ENCODE data around the gene INPP4A. TPM values are rescaled to one million over a fixed set of nuclear protein-coding genes. Genes with fewer than 3 reads are reported as not detected.

INPP4A gene
- total RNA-seq, 1 donor = 26.8 TPM

DNA sequence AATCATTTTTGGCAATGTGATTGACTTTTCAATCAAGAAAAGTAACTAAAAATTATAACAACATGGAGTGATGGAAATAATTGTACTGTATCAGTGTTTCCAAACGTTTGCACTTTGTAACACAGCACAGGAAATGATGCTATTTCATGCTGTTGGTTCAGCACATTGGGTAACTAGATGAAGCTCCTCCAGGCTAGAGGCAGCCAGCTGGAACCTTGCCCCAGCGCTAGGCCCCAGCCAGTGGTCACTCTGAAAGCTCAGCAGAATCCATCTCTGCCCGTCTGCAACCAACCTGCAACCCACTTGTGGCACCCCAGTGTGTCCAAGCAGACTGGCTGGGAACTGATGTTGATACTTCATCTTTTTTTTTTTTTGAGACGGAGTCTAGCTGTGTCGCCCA is 179.0 kb downstream of the INPP4A start:
- TF ChIP-seq, protein P1, sequence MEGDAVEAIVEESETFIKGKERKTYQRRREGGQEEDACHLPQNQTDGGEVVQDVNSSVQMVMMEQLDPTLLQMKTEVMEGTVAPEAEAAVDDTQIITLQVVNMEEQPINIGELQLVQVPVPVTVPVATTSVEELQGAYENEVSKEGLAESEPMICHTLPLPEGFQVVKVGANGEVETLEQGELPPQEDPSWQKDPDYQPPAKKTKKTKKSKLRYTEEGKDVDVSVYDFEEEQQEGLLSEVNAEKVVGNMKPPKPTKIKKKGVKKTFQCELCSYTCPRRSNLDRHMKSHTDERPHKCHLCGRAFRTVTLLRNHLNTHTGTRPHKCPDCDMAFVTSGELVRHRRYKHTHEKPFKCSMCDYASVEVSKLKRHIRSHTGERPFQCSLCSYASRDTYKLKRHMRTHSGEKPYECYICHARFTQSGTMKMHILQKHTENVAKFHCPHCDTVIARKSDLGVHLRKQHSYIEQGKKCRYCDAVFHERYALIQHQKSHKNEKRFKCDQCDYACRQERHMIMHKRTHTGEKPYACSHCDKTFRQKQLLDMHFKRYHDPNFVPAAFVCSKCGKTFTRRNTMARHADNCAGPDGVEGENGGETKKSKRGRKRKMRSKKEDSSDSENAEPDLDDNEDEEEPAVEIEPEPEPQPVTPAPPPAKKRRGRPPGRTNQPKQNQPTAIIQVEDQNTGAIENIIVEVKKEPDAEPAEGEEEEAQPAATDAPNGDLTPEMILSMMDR (IDR thresholded peaks at IDR 0.05; ENCODE audit: insufficient read depth, low read depth, low read length) = no peak
- no peak overlapping the region for H3K4me3 ChIP-seq (ENCODE audit: low read depth, low read length)
- DNase-seq (ENCODE audit: low read depth) = peak; percentile 10

DNA sequence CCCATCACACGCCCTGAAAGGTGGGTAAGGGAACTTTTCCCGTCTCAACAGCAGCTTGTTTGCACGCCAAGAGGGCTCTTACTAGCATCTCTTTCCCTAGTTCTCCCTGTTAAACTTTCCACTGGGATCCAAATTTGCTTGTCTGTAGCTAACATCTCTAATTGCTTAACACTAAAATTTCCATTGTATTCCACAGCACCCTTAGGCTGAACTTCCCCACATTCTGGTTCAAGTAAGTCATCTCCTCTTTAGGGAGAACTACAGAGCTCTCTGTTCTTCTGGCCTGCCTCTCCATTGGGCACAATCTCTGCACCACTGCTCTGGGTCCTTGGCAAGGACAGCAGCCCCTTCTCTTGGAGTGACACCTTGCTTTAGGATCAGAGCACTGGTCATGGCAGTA is 187.7 kb downstream of the INPP4A start:
- TF ChIP-seq, protein P1 (IDR thresholded peaks at IDR 0.05; ENCODE audit: insufficient read depth, low read depth, low read length) = no peak
- H3K4me3 ChIP-seq (ENCODE audit: low read depth, low read length) = no peak overlapping the region
- no peak for DNase-seq (ENCODE audit: low read depth)

DNA sequence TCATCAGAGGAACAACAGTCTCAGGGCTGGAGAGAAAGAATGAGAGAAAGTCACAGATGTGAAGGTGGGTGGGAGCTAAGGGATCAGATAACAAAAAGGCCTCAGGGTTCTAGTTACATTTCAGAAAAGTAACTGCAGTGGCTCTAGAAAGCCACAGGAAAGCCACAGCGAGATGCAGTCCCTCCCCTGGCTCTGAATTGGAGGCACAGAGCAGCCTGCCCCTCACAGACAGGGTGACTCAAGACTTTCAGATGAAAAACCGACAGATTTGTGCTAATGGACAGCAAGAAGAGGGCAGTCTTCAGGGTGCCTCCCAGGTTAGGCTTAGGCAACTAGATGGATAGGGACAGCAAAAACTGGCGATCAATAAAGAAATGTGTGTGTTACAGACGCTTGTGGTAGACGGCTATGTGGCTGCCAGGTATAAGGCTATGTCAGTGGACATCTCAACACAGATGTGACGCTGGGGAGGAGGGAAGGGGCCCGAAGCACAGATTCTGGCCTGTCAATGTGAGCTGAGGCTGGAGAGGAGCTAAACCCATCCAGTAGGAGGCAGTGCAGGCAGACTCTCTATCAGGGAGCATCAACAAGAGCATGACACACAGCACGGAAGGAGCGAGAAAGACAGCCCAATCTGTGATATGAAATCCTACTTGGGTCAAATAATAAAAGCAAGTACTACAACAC is 189.9 kb downstream of the INPP4A start:
- TF ChIP-seq, protein P1 (IDR thresholded peaks at IDR 0.05; ENCODE audit: insufficient read depth, low read depth, low read length) = peak; percentile 16
- no peak for DNase-seq (ENCODE audit: low read depth)
- H3K4me3 ChIP-seq (ENCODE audit: low read depth, low read length) = no peak overlapping the region

DNA sequence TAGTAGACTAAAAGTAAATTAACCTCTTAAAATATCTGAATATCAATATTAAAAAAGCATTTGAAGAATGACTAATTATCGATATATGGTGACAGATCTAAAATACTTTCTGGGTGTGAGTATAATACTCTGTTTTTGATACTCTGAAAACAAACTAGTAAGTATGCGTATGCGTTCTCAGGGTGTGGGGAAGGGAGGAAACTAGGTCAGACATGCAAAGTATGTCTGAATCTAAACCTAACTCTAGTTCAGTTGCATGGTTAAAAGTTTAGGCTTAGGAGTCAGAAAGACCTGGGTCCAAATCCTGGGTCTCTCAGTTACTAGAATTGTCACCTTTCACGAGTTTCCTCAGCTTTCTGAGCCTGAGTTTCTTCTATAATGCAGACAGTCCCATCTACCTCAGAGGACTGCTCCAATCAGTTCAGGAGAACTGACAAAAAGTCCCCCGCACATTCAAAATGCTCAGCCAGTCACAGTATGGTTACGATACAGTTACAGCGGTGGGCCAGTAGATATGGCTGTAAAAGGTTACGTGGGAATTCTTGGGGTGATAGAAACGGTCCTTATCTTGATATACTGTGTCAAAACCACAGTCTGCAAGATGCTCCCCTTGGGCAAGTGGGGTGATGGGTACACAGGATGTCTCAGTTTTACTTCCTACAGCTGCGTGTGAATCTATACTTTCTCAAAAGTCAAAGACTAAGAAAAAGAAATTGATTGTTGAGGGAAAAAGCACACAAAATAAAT is 192.9 kb downstream of the INPP4A start:
- DNase-seq (ENCODE audit: low read depth) = no peak
- TF ChIP-seq, protein P1 (IDR thresholded peaks at IDR 0.05; ENCODE audit: insufficient read depth, low read depth, low read length) = no peak
- H3K4me3 ChIP-seq (ENCODE audit: low read depth, low read length) = no peak overlapping the region

DNA sequence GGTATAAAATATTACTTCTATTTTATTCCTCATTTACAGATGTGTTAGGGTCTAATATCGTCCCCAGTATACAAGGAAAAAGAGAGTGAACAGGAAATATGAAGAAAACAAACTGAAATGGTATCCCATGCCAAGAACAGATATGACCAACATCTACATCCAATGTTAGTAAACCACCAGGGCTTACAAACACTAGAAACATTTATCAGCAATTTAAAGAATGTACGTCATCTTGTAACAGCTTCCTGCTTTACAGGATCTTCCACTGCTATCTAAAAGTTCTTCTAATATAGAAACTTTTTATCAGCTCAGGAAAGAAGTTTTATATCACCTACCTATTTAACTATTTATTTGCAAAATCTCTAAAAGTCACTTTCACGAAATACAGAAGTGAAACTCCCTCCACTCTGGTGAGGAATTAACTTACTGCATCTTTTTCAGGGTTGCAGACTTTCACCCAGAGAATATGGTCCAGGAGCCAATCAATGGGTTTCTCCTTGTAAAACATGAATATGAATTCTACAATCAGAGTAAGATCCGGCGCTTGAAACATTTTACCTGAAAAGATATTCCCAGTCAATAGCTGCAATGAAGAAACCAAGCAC is 198.9 kb downstream of the INPP4A start:
- no peak for DNase-seq (ENCODE audit: low read depth)
- TF ChIP-seq, protein P1 (IDR thresholded peaks at IDR 0.05; ENCODE audit: insufficient read depth, low read depth, low read length) = no peak

More for the DNA sequence above, 198.9 kb downstream of the INPP4A start:
- no peak overlapping the region for H3K4me3 ChIP-seq (ENCODE audit: low read depth, low read length)

Other genes with a start within 250 kb of the INPP4A start
- gene CNGA3, start 98.4 kb upstream of the INPP4A start, total RNA-seq = not detected in 2 replicates
- gene COA5, start 163.7 kb downstream of the INPP4A start, total RNA-seq = 12.6 and 19.0 TPM in 2 replicates
- gene UNC50, start 163.7 kb downstream of the INPP4A start, total RNA-seq = 30.6 and 46.2 TPM in 2 replicates

All from fibroblast of villous mesenchyme (primary cell).